GM19438 (cell line): ENCODE measurements around the gene OXCT1.

Experiments
- ATAC-seq: cut with Tn5 transposase; IDR thresholded peaks from one replicate; pipeline ENCODE4 v1.9.1; 2021; ENCODE audit warnings: low read depth; ENCODE audit not compliant: unreplicated experiment

Gene OXCT1

DNA sequence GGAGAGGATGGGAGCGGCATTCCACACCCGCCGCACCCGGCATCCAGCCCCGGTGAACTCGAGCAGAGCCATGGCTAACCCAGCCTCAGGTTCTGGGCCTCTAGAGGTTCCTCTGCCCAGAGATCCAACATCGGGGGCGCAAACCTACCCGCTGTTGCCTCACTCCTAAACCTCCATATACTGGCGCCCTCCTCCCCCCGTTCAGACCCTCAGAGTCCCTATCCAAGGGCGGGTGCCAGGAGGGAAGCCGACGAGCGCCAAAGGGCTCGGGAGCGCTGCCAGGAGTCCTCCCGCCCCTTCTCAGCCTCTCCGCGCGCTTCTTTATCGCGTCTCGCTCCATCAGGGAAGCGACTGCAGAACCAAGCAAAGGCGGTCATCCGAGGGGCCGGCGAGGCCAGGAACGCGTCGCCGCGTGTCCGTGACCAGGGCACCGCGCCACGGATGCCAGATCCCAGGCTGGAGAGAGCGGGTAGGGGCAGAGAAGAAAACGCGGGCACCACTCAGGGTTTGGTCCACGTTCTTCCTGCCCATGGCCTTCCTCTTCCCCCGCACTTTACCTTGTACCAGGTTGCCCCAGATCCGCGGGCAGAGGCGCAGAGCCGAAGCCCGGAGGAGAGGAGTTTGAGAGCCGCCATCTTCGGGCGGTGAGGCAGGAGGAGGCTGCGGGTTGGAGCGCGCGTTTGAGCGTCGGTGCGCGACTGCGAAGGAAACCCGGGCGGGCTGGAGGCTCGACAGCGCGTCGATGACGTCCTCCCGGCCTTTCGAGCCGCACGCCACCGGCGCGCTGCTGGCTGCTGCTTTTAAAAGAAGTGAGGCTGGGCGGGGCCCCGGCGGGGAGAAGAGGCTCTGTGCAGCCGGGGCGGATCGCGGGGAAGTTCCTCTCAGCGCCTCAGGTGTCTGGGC, at the start of gene OXCT1:
Gene OXCT1, minus strand, starts transcription at position 702 of the 903 bp plus-strand sequence. Its CDS starts 67 bp downstream, at position 635.
- peak; percentile 80 for ATAC-seq

DNA sequence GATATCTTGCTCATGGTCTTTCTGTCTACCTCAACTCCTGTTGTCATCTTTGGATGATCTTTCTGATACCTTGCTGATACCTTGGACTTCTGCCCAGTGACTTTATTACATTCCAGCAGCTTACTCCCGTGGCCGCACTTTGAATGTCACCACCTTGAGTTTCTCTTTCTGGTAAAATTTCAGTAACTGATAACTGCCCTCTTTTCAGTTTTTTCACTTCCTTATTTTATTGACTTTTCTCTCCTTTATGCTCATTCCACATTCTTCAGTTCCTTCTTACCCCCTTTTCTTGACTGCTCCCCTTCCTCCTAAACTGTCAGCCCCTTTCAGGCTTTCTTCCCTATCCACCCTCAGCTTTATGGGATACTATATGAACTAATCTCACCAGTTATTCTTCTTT, 47.9 kb upstream of the OXCT1 start:
- ATAC-seq, result peak; percentile 65

DNA sequence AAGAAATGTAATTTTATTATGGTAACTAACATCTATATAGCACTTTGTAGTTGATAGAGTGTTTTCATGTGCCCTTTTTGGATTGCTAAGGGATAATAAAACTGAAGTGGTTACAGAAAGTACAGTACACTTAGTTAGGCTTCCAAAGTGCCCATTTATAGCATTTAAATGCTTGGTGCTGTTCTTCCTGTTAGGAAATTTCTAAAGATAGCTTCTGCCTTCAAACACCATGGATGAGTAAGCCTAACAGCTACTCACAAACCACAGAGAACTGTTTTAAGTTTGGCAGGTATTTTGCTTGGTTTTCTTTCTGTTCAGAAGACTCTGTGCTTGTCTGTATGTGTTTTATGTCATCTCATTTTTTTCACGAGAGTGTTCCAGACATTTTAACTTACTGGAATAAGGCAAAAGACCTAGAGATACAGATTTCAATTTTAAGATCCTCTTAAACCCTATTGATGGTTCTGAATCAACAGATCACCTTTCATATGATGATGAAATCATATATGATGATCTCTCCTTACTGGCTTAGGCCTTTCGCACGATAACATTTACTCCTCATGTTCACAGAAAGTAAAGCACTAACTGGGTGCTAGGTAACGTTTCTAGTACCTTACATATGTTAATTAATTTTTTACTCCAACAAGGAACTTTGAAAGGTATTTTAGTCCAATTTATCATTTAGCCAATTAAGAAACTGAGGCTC, 38.3 kb upstream of the OXCT1 start:
- no peak for ATAC-seq

DNA sequence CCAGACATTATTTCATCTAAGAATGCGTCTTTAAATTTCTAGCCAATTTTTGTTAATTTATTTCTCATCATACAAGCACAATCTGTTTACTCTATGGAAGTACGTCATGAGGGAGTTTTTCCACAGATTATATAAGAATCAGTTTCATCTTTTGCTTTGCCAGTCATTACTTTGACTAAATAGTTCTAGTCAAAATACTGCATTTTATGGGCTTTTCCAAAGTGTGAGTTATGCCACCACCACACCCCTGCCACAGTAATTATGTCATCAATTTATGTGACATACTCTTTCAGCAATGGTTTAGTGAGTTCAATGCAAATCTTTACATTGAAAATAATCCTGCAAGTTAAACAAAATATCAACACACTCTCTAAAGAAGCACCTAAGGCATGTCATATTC, 35.9 kb upstream of the OXCT1 start:
- no peak for ATAC-seq

DNA sequence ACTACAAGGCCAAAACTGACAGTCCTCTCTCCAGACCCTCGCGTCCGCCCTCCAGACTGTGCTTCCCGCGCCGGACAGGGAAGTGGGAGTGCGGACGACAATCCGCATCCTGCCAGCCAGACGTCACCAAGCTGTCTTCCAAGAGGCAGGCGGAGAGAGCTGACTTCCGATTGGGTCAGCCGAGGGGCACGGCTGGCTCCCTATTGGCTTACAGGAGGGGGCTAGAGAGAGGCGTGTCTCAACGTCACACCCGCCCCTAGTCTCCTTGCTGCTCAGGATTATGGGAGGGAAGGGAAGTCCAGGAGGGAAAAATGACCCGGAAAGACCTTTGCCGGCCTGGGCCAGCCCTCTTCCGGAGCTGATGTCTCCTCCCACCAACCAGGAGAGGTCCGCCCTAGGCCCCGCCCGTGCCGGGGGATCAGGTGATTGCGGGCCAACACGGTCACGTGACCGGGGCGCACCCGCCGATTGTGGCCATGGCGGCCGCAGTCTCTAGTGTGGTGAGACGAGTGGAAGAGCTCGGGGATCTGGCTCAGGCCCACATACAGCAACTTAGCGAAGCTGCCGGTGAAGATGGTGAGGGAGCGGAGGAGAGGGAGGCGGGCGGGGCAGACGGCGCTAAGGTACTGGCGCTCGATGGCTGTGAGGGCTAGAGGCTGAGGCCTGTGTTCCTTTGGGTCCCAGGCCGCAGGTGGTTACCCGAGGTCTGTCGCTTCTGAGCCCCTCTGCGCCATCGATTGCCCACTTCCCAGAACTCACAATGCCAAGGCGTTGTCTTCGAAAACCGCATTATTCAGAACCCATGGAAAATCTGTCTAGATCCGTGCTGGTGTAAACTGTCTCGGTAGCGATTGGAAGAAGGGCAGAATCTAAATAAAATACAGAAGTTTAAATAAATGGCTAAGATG, 33.9 kb upstream of the OXCT1 start, which contains the start of gene RIMOC1:
Gene RIMOC1, plus strand, starts transcription at position 453 of the 908 bp plus-strand sequence. Its CDS starts 24 bp downstream, at position 477.
- ATAC-seq, result peak; percentile 98

DNA sequence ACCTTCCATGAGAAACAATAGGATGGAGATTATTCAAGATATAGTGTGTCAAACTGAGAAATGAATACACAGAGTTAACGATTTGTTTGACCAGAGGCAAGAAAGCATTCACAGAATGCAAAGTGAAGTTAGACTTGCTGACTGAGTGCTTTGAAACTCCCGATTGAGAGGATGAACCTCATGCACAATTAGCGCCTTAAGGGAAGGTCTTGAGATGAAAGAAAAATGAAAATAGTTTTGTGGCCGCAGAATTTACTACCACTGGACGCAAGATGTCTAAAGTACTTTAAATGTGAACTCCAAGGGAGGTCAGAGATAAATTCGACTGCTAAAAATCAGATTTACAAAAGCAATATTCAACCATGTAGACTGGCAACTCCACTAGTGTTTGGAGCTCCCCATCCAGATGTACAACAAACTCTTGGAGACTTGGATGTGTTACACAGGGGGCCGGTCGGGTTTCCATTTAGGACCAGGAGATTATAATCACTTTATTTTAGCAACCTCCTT, 33.2 kb upstream of the OXCT1 start:
- no peak for ATAC-seq

DNA sequence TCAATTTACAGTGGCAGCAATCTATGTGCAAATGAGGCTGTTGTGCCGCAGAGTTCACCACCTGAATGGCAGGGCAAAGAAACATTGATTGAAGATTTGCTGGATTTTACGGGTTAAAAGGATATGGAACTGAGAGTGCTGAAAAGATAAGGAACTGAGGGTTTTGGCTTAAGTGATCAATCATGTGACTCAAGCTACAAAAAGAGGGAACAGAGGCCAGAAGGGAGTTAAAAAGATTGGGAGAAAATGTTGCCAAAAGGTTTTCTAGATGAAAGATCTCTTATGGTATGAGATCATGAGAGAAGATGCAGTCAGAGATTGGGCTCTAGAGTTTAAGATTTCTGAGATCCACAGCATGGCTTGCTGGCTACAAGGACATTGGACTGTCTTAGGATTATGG, 26.0 kb upstream of the OXCT1 start:
- ATAC-seq, result no peak

DNA sequence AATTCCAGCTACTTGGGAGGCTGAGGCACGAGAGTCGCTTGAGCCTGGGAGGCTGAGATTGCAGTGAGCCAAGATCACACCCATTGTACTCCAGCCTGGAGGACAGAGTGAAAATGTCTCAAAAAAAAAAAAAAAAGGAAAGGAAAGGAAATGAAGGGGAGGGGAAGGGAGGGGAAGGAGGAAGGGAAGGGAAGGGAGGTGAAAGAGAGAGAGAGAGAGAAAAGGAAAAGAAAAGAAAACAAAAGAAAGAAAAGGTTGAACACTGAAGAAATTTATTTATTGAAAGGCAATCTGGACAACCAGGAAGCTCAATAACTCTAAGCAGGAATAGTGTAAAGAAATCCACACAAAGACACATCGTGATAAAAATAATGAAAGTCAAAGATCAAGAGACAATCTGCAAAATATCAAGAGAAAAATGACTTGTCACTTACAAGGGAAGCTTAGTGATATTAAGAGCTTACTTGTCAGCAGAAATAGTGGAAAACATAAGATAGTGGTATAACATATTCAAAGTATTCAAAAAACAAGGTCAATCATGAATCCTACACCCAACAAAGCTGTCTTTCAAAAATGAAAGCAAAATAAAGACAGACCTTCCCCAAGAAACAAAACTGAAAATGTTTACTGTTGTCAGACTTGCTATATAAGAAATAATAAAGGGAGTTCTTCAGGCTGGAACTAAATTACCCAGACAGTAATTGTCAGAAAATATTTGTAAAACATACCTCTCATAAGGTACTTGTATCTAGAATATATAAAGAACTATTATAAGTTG, 23.0 kb upstream of the OXCT1 start:
- ATAC-seq, result peak; percentile 60

DNA sequence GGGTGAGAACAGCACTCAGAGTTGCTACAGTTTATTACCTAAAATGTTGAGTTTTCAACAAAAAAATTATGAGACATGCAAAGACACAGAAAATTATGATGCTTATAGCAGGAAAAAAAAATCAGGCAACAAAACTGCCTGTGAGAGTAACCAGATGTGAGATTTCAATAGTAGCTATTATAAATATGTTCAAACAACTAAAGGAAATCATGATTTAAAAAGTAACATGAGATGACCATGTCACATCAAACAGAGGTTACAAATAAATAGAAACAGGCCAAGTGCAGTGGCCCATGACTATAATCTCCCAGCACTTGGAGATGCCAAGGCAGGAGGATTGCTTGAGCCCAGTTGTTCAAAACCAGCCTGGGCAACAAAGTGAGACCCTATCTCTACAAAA, 21.8 kb upstream of the OXCT1 start:
- no peak for ATAC-seq

DNA sequence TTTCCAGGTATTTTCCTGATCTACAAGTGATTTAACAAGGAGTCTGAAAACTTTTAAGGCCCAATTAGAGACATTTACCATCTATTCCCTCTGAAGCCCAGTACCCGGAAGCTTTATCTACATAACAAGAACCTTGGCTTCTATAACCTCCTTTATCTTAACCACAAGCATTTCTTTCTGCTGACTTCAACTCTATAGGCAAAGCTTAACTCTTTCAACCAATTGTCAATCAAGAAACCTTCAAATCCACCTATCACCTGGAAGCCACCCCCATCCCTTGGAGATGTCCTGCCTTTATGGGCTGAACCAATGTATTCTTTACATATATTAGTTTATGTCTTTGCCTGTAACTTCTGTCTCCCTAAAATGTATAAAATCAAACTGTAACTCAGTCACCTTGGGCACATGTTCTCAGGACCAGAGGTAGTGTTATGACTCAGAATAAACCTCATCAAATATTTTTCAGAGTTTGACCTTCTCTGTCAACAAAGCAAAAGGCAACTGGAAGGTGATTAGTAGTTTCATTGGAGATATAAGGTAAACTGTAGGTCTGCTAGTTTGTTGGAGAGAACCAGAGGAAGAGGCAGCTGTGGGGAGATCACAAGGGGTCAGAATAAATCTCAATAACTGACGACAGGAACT, 21.0 kb upstream of the OXCT1 start:
- ATAC-seq, result no peak

DNA sequence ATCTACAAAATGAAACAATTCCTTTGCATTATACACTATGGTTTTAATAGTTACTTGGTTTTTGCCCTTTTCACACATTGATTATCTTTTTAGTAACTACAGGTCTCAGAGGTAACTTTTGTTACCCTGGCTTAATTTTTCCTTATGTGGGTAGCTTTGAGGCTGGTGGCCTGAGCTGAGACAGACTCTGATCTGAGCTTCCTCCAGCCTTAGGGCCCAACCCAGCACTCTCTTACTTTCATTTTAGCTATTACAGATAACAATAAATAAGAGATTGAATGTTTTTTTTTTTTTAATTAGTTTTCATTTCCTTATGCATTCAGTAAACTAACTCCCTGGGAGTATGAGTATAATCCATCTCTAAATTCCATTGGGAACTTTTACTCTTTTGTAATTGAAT, 15.1 kb upstream of the OXCT1 start:
- ATAC-seq, result no peak

DNA sequence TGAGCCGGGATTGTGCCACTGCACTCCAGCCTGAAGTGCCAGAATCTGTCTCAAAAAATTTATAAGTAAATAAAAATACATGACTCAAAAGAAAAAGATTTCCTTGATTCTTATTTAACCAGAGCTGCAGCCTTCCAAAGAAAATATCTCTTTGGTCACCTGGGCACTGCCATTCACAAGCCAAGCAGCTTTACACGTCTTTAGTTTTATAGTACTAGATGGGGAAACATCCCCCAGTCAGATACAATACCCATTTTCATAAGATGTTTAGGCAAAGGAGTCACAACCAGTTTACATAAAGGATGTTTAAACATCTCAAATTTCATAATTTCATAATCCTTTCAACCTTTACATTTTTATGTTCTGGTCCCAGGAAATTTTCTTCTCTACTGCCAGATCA, 13.7 kb upstream of the OXCT1 start:
- no peak for ATAC-seq

DNA sequence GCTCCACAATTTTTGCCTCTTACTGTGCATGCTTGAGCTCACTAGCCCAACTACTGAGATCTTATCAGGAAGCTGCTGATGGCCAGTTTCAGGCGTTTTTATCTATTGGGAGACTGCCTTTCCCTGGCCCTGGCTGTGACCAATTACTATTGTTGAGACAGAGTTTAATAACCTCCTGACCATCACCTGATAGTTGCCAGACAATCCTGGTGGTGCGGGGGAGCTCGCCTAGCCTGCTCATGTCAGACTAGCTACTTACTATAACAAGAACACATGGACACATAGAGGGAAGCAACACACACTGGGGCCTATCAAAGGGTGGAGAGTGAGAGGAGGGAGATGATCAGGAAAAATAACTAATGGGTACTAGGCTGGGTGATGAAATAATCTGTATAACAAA, 13.0 kb upstream of the OXCT1 start:
- ATAC-seq, result no peak

DNA sequence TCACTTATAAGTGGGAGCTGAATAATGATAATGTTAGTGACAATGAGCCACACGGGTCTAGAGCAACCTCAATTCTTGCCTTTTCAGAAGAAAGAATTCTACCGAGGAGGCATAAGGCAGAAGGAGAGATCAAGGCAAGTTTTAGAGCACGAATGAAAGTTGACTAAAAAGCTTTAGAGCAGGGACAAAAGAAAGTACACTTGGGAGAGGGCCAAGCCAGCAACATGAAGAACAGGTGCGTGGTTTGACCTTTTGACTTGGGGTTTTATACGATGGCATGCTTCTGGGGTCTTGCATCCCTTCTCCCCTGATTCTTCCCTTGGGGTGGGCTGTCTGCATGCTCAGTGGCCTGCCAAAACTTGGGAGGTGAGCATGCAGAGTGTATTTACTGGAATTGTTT, 12.5 kb upstream of the OXCT1 start:
- no peak for ATAC-seq

DNA sequence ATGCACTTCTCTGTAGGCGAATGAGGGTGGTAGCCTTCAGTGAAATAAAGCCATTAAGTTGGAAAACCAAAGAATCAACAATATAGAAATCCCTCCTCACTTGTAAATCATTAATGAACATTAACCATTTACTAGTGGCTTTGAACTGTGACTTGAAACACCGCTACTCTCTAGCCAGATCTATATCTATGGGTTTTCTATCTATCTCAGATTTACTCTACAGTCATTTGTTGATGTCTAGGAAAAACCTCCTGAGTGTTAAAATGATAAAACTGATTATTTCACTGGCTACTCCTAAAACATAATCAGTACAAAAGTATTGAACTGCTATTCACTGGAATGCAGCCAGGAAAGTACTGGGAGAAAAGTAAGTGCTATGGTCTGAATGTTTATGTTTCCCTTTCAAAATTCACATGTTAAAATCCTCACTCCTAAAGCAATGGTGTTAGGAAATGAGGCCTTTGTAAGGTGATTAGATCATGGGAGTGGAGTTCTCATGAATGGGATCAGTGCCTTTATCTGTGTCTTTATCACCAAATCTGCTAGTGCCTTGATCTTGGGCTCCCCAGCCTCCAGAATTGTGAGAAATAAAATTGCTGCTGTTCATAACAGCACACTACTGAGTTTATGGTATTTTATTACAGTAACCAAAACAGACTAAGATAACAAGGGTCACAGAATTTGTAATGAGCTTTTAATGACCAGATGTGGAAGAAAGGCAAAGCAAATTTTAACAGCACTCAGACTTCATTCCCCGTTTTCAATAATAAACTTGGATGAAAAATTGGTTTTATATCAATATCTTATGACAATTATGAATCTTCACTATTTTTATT, 8.6 kb upstream of the OXCT1 start:
- ATAC-seq, result peak; percentile 72

DNA sequence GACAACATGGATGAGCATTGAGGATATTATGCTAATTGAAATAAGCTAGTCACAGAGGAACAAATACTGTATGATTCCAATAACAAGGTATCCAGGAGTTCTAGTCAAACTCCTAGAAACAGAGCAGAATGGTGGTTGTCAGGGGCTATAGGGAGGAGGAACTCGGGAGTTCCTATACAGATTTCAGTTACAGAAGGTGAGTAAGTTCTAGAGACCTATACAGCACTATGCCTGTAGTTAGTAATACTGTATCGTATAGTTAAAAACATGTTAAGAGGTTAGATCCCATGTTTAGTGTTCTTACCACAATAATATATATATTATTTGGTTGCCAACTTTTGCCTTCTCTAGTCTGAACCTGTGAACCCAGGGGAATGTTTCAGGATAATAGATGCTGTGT, 7.9 kb upstream of the OXCT1 start:
- peak; percentile 39 for ATAC-seq

DNA sequence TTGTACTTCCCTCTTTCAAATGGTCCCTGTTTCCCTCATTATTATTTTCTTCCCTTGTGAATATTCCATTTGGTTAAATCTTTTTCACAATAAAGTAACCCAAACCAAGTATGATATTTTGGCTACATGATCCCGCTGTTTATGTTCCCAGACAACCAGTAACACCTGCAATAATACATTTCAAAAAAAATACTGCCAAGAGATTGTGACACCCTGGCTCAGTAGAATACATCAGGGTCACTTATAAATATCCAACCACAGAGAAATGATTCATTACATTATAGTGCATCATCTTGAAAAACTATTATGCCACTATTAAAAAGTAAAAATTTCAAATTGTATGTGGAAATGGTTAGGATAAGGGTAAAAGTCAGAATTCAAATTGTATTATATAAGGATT, 7.2 kb upstream of the OXCT1 start:
- ATAC-seq, result no peak

DNA sequence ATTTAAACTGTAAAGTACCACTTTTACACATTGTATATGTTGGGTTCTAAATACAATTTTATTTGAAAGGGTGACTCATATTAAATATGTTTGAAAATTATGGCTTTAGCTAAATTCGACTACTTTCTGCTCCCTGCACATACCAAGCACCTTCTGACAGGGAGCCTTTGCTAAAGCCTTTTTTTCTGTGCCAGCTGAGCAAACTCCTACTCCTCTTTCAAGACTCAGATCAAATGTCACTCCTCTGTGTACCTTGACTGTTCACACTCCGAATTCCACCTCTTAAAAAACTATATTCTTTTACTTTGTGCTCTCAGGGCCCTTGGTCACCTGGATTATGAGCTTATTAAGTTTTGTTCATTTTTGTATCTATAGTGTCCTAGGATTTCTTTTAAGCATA, 6.5 kb upstream of the OXCT1 start:
- no peak for ATAC-seq
